Ectodermal cell (in vitro differentiated cells): ENCODE results near the gene HIVEP3.

ENCODE experiments used
- H3K27ac ChIP-seq: 2 replicates; pipeline ENCODE4 v1.7.0; 2013; ENCODE audit warnings: mild to moderate bottlenecking, low read depth, low read length; ENCODE audit not compliant: insufficient read depth, poor library complexity, severe bottlenecking
- H3K27me3 ChIP-seq: 2 replicates; pipeline ENCODE4 v1.7.0; 2013; ENCODE audit warnings: mild to moderate bottlenecking, low read length; ENCODE audit not compliant: insufficient read depth, control insufficient read depth, poor library complexity, severe bottlenecking
- H3K36me3 ChIP-seq: one replicate; pipeline ENCODE4 v1.7.0; 2013; ENCODE audit warnings: low read length; ENCODE audit not compliant: control insufficient read depth, insufficient read depth
- H3K4me1 ChIP-seq: one replicate; pipeline ENCODE4 v1.7.0; 2013; ENCODE audit warnings: low read length; ENCODE audit not compliant: control insufficient read depth, insufficient read depth
- H3K4me3 ChIP-seq: 2 replicates; pipeline ENCODE4 v1.7.0; 2013; ENCODE audit warnings: low read depth, low read length, control low read depth; ENCODE audit not compliant: insufficient read depth
- H3K9me3 ChIP-seq: 2 replicates; pipeline ENCODE4 v1.7.0; 2013; ENCODE audit warnings: mild to moderate bottlenecking, low read length, moderate library complexity; ENCODE audit not compliant: control insufficient read depth
- WGBS, 2 experiments: methylation state at CpG; one replicate each; pipeline ENCODE4 v1.1.7; 2013; ENCODE audit warnings: missing lambda C conversion rate in 2 of 2; 5-methylcytosine and 5-hydroxymethylcytosine counted together

Gene HIVEP3

DNA sequence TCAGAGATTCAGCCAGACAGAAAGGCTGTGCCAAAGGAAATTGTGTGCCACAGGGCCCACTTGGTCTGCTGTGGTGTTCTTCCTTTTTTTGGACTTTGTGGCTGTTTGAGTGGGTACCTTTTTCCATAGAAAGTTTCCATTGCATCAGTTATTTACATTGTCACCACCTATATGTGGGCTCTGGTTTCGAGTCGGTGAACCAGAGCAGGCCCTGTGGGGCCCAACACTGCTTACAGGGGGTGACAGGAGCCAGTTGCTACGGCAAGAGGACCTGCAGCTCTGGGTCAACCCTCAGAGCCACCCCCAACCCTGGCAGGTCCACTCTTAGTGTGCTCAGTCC lies 277.3 kb downstream of the HIVEP3 start:
- WGBS, 2 experiments = 93 to 97% methylated on average over 3 of the region's 3 CpGs
- no peaks in the 10 kb centered on the region for H3K27me3 ChIP-seq
- no peak overlapping the region for H3K4me3 ChIP-seq
- no peaks in the 10 kb centered on the region for H3K36me3 ChIP-seq
- H3K27ac ChIP-seq = no peak overlapping the region
- no peaks in the 10 kb centered on the region for H3K4me1 ChIP-seq
- H3K9me3 ChIP-seq = no peaks in the 10 kb centered on the region

DNA sequence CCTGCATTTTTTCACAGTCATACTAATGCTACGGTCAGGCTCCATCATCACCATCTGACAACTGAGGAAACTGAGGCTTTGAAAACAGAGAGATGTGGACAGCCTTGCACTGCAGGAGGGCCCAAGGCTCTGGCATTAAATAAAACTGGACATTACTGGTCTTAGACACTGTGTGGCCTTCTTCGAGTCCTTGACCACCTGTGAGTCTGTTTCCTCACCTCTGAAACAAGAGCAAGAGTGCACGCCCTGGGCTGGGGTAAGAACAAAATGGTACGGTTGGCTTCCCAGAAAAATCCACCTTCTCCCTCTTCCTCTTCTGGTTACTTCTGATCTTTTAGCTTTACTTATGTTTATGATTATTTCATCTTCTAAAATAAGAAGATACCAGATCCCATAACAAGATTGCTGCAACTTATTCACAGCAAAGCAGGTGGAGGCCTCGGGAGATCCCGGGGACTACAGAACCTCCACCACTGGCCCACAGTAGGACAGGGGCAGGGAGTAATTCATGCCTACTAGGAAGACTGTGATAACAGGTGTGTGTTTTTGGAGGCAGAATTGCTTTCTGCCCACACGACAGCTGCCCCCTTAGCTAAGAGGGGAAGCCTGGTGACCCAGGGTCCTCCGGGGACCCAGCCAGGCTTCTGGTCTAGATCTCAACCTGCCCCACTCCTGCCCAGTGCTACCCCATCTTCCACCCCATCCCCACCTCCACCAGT lies 277.8 kb downstream of the HIVEP3 start:
- Histone ChIP-seq H3K4me3 (no peak overlapping the region), H3K27ac (no peak overlapping the region), H3K4me1 (no peaks in the 10 kb centered on the region), H3K36me3 (no peaks in the 10 kb centered on the region), H3K9me3 (no peaks in the 10 kb centered on the region), H3K27me3 (no peaks in the 10 kb centered on the region)
- WGBS, 2 experiments = 91 to 92% methylated on average over 8 of the region's 8 CpGs

DNA sequence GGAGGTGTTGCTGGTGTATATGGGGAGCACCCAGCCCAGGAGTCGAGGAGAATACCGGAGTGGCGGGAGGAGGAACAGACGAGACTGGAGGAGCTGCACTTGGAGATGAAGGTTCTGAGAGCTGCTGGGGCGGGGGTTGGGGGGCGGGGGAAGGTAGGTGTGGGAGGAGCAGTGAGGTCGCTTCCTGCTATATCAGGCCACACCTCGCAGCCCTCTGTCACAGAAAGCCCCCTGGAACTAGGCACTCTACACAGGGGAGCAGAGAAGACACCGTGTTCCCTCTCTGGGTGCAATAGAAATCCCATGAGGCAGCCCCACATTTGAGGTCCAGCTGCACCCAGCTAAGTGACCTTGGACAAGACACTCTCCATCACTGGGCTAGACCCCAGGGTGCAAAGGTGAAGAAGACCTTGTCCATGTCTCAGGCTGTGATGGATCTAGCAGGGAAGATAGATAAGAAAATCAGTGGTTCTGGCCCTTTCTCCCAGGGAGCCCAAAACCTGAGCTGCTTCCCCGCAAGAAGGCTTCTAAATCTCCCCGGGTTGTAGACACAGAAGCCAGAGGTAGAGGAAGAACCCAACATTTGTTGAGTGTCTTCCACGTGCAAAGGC lies 278.5 kb downstream of the HIVEP3 start:
- no peaks in the 10 kb centered on the region for H3K27me3 ChIP-seq
- H3K36me3 ChIP-seq = no peaks in the 10 kb centered on the region
- 89 to 92% methylated on average over 8 to 12 of the region's 12 CpGs for WGBS, 2 experiments
- no peaks in the 10 kb centered on the region for H3K4me1 ChIP-seq
- H3K27ac ChIP-seq = no peak overlapping the region
- no peaks in the 10 kb centered on the region for H3K9me3 ChIP-seq
- no peak overlapping the region for H3K4me3 ChIP-seq

DNA sequence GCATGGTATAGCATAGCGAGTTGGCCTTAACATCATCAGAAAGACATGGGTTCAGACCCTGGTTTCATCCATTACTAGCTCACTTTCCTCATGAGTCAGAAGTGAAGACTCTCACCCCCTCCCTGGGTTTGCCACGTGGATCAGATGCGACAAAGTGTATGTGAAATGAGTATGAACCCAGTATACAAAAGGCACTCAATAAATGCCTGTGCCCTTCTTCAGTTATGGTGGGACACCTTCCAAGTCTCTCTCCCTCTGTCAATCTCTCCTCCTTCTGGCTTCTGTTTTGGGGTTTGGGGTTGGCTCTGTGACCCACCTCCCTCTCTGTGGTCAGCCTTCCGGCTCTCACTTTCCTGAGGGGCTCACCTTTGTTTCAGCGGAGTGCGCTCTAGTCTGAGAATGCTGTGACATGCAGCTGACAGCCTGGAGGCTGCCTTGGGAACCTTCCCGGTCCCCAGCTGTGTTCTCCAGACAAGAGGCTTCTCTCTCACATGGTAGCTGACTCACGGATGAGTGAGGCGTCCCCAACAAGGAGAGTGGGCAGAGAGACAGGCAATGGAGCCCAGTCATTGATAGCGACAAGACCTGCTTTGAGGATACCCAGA lies 279.3 kb downstream of the HIVEP3 start:
- Histone ChIP-seq H3K9me3 (no peaks in the 10 kb centered on the region), H3K27ac (no peak overlapping the region), H3K4me3 (no peak overlapping the region), H3K4me1 (no peaks in the 10 kb centered on the region), H3K36me3 (no peaks in the 10 kb centered on the region), H3K27me3 (no peaks in the 10 kb centered on the region)
- 79 to 81% methylated on average over 10 of the region's 10 CpGs for WGBS, 2 experiments

DNA sequence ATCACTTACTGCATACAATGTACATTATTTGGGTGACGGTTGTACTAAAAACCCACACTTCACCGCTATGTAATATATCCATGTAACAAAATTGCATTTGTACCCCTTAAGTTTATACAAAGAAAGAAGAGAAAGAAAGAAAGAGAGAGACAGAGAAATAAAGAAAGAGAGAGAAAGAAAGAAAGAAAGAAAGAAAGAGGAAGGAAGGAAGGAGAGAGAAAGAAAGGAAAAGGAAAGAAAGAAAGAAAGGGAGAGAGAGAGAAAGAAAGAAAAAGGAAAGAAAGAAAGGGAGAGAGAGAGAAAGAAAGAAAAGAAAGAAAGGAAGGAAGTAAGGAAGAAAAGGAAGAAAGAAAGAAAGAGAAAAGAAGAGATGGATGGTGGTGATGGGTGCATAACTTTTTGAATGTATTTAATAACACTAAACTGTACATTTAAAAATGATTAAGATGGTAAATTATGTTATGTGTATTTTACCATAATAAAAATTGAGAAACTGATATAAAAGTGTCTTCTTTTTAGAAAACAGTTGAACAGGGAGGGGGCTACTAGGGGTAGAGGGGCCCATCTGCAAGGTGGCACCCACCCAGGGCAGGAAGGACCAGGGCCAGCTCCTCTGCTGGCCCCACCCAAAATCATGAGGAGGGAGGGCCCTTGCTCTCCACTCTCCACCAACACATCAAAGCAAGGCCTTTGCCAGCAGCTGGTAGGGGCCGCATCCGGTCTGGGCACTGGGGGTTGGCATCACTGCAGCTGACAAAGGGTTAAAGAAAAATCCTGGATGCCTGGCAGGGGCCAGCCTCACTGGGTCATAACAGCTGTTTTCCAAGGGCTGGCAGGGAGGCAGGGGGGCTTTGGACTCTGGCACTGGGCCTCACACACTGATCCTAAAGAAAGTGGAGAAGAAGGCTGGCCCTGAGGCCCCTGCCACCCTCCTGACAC lies 280.4 kb downstream of the HIVEP3 start:
- WGBS, 2 experiments = 88 to 93% methylated on average over 2 of the region's 4 CpGs
- Histone ChIP-seq H3K27me3 (no peaks in the 10 kb centered on the region), H3K9me3 (no peaks in the 10 kb centered on the region), H3K4me3 (no peak overlapping the region), H3K27ac (no peak overlapping the region), H3K4me1 (no peaks in the 10 kb centered on the region), H3K36me3 (no peaks in the 10 kb centered on the region)

DNA sequence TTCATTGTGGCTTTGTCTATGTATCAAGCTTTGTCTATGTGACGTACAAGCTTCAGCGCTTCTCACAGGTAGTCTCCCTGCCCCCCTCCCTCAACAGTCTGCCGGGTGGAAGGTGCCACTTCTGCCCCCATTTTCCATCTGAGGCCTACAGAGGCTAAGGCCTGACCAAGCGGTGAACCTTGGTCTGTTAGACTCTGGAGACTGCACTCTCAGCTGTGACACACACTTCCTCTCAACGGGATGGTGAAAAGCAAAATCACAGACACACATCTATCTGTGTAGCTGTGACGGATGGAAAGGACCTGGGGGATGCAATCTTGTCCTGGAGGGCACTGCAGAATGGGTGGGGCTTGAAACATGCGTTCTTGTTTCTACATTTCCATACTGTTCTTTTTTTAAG lies 281.4 kb downstream of the HIVEP3 start:
- Histone ChIP-seq H3K9me3 (no peaks in the 10 kb centered on the region), H3K36me3 (no peaks in the 10 kb centered on the region), H3K4me1 (no peaks in the 10 kb centered on the region), H3K4me3 (no peak overlapping the region), H3K27me3 (no peaks in the 10 kb centered on the region), H3K27ac (no peak overlapping the region)
- 90 to 94% methylated on average over 7 of the region's 7 CpGs for WGBS, 2 experiments

DNA sequence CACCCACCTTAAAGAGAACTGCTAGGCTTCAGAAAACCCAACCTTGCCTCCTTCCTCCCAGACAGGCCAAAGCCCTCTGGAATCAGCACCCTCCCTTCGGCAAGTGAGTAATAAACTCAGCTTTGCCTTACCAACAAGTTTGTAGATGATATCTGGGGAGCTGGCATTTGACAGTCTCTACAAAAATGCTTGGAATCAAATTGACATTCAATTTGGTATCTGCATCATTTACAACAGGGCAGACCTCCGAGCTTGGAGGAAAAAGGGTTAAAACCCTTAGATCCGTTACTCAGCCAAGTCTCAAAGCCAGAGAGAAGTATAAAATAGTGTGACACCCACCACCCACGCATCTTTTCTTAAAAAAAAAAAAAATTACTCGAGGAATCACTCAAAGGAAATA lies 285.0 kb downstream of the HIVEP3 start:
- Histone ChIP-seq H3K4me3 (no peak overlapping the region), H3K4me1 (no peaks in the 10 kb centered on the region), H3K36me3 (no peaks in the 10 kb centered on the region), H3K27ac (no peak overlapping the region), H3K9me3 (no peaks in the 10 kb centered on the region), H3K27me3 (no peaks in the 10 kb centered on the region)
- WGBS, 2 experiments = 83 to 90% methylated on average over 3 to 5 of the region's 5 CpGs

DNA sequence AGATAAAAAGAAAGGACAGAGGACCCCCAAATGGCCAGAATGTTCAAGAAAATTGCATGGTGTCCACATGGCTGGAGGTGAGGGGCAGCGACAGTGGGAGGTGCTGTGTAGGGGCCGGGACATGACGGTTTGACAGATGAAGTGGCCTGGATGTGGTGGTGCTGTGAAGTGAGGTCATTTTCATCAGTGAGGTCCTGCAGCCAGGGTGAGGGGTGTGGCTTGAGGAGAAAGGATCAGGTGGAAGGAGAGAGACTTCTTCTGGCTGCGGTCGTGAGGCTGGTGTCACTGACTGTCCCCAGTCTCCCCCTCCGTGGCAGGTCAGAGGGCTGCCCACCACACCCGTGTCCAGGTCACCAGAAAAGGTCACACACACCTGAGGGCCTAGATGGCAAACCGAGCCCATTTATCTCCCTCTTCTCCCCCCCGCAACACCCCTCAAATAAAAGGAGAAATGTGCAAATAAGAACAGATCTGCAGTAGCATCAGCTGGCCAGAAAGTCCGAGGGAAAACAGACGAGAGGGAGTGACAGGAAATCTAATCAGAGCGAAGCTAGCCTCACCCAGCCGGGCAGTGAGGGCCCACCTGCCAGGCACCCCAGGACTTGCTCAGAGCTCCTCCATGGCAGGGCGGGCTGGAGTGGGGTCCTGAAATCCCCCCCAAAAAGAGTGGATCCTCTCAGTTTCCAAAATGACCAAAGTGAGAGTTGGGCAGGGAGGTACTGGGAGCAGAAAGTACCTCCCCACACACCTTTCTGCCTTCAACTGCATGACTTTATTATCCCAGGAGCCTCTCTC lies 285.7 kb downstream of the HIVEP3 start:
- WGBS, 2 experiments = 88 to 89% methylated on average over 14 of the region's 14 CpGs
- no peaks in the 10 kb centered on the region for H3K36me3 ChIP-seq
- H3K4me1 ChIP-seq = no peaks in the 10 kb centered on the region
- no peaks in the 10 kb centered on the region for H3K27me3 ChIP-seq
- H3K9me3 ChIP-seq = no peaks in the 10 kb centered on the region
- no peak overlapping the region for H3K27ac ChIP-seq
- H3K4me3 ChIP-seq = no peak overlapping the region

DNA sequence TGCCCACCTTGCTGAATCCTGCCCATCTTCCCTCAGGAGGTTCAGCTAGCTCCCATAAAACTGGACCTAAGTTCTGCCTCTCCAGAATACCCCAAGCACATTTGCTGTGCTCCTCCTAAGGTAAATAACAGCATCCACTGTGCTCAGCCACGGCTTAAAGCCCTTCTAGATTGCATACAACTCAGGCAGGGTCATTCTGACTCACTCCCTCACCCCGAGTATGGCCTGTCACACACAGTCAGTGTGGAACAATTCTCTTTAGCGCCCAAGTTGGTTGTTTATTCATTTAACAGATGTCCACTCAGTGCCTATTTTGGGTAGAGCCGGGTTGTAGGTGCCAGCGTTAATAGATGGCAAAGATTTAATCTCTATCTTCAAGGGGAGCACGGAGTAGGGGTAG lies 286.8 kb downstream of the HIVEP3 start:
- 81 to 86% methylated on average over 6 of the region's 6 CpGs for WGBS, 2 experiments
- Histone ChIP-seq H3K36me3 (no peaks in the 10 kb centered on the region), H3K9me3 (no peaks in the 10 kb centered on the region), H3K27me3 (no peaks in the 10 kb centered on the region), H3K4me1 (no peaks in the 10 kb centered on the region), H3K27ac (no peak overlapping the region), H3K4me3 (no peak overlapping the region)
